SU-DHL-6 (cell line): ENCODE results near the gene HOXB3.

Experiments used
- H2AFZ ChIP-seq: fragments of 200-600 bp; sonication (generic); 2 replicates; pipeline ENCODE4 v1.6.1; 2014; ENCODE audit warnings: low read depth, mild to moderate bottlenecking, moderate library complexity, mixed read lengths, antibody characterized with exemption, low read length; ENCODE audit not compliant: severe bottlenecking
- H3F3A ChIP-seq: fragments of 200-600 bp; shearing (Covaris generic); 2 replicates; pipeline ENCODE4 v1.6.0; 2016; ENCODE audit warnings: antibody characterized with exemption, mild to moderate bottlenecking; ENCODE audit not compliant: insufficient read depth
- H3K27ac ChIP-seq: fragments of 200-600 bp; sonication (generic); 2 replicates; pipeline ENCODE4 v1.5.1; 2016; ENCODE audit warnings: low read depth, mild to moderate bottlenecking, low read length, moderate library complexity, mixed read lengths
- H3K27me3 ChIP-seq: fragments of 200-600 bp; sonication (generic), shearing (Covaris generic); 2 replicates; pipeline ENCODE4 v1.6.0; 2014; ENCODE audit warnings: mild to moderate bottlenecking, low read length
- H3K36me3 ChIP-seq: fragments of 200-600 bp; sonication (generic); 2 replicates; pipeline ENCODE4 v1.6.1; 2014; ENCODE audit warnings: mild to moderate bottlenecking, low read length, mixed read lengths
- H3K4me2 ChIP-seq: fragments of 300-600, 200-600 bp; shearing (Covaris generic), sonication (generic); 2 replicates; pipeline ENCODE4 v1.6.0; 2014; ENCODE audit warnings: low read length, low read depth, mild to moderate bottlenecking; ENCODE audit not compliant: poor library complexity, severe bottlenecking
- H3K4me3 ChIP-seq: fragments of 200-600 bp; sonication (generic); 2 replicates; pipeline ENCODE4 v1.5.1; 2014; ENCODE audit warnings: antibody characterized with exemption, low read length, mild to moderate bottlenecking, mixed read lengths; ENCODE audit not compliant: insufficient read depth, poor library complexity, severe bottlenecking
- H3K79me2 ChIP-seq: fragments of 200-600 bp; sonication (generic); 2 replicates; pipeline ENCODE4 v1.6.1; 2014; ENCODE audit warnings: mild to moderate bottlenecking, low read length, moderate library complexity; ENCODE audit not compliant: insufficient read depth
- H3K9ac ChIP-seq: fragments of 200-600 bp; sonication (generic); 2 replicates; pipeline ENCODE4 v1.7.0; 2014; ENCODE audit warnings: mild to moderate bottlenecking, low read length
- H3K9me2 ChIP-seq: fragments of 200-600 bp; sonication (generic); replicated peaks from 2 replicates; pipeline ENCODE4 v1.6.1; 2014; ENCODE audit warnings: low read length; ENCODE audit not compliant: insufficient read depth
- H3K9me3 ChIP-seq: fragments of 200-600 bp; sonication (generic); 2 replicates; pipeline ENCODE4 v1.6.1; 2014; ENCODE audit warnings: low read length, mixed read lengths; ENCODE audit not compliant: insufficient read depth
- H4K20me1 ChIP-seq: fragments of 200-600 bp; sonication (generic); 2 replicates; pipeline ENCODE4 v1.6.1; 2014; ENCODE audit warnings: low read depth, mild to moderate bottlenecking, antibody characterized with exemption, low read length, moderate library complexity, mixed read lengths
- CTCF ChIP-seq: fragments of 200-600 bp; sonication (generic); IDR thresholded peaks from one replicate; pipeline ENCODE4 v1.5.1; 2017; ENCODE audit warnings: antibody characterized with exemption, mild to moderate bottlenecking, low read length, moderate library complexity; ENCODE audit not compliant: insufficient read depth, poor library complexity, severe bottlenecking
- EZH2phosphoT487 ChIP-seq: fragments of 200-600 bp; sonication (generic), shearing (Covaris generic); conservative IDR thresholded peaks from 2 replicates; pipeline ENCODE4 v1.6.1; 2018; ENCODE audit warnings: mild to moderate bottlenecking, antibody characterized with exemption, low read length, moderate library complexity, mixed read lengths

HOXB3 gene

GRCh38 chr17:48601207-48601538 lies 11.1 kb upstream of the HOXB3 start:
- Histone ChIP-seq H3K79me2 (no peaks in the 10 kb centered on the region), H2AFZ (no peak overlapping the region), H3K36me3 (no peaks in the 10 kb centered on the region), H3K9me3 (no peaks in the 10 kb centered on the region), H3K9ac (no peak overlapping the region), H3K27me3 (no peaks in the 10 kb centered on the region), H3K4me2 (no peak overlapping the region), H3F3A (no peaks in the 10 kb centered on the region), H3K4me3 (no peak overlapping the region), H3K27ac (no peak overlapping the region), H3K9me2 (no peaks in the 10 kb centered on the region), H4K20me1 (no peaks in the 10 kb centered on the region)
- TF ChIP-seq EZH2phosphoT487 (no peak), CTCF (no peak)

- no peak overlapping the region for H2AFZ ChIP-seq
- H3K27ac ChIP-seq = no peak overlapping the region
- no peaks in the 10 kb centered on the region for H3K27me3 ChIP-seq
- H3K4me3 ChIP-seq = no peak overlapping the region
- no peaks in the 10 kb centered on the region for H3K79me2 ChIP-seq
- H3K9me3 ChIP-seq = no peaks in the 10 kb centered on the region
- H3K9ac ChIP-seq = no peak overlapping the region
- H4K20me1 ChIP-seq = no peaks in the 10 kb centered on the region
- H3K36me3 ChIP-seq = no peaks in the 10 kb centered on the region
- no peak for TF ChIP-seq EZH2phosphoT487
- no peak for TF ChIP-seq CTCF
- H3F3A ChIP-seq = no peaks in the 10 kb centered on the region
- H3K4me2 ChIP-seq = no peak overlapping the region
- no peaks in the 10 kb centered on the region for H3K9me2 ChIP-seq
Measured at GRCh38 chr17:48600244-48601098, 10.4 kb upstream of the HOXB3 start.

GRCh38 chr17:48599354-48599753 lies 9.3 kb upstream of the HOXB3 start:
- H3K9ac ChIP-seq = no peak overlapping the region
- H3K4me2 ChIP-seq = no peak overlapping the region
- no peak overlapping the region for H3K4me3 ChIP-seq
- no peaks in the 10 kb centered on the region for H3K79me2 ChIP-seq
- no peaks in the 10 kb centered on the region for H3K27me3 ChIP-seq
- no peak for TF ChIP-seq CTCF
- no peak for TF ChIP-seq EZH2phosphoT487
- no peaks in the 10 kb centered on the region for H4K20me1 ChIP-seq
- no peaks in the 10 kb centered on the region for H3F3A ChIP-seq
- no peak overlapping the region for H3K27ac ChIP-seq
- no peaks in the 10 kb centered on the region for H3K9me3 ChIP-seq
- no peak overlapping the region for H2AFZ ChIP-seq
- H3K9me2 ChIP-seq = no peaks in the 10 kb centered on the region
- H3K36me3 ChIP-seq = no peaks in the 10 kb centered on the region
